Suprapubic skin (tissue), 3 donors: ENCODE measurements around the gene NDUFAF2.

Experiments used
- CTCF ChIP-seq, 2 donors: fragments of 200-600 bp in 1 of 2; fragments of 450-650 bp in 1 of 2; sonication (generic) in 1 of 2; IDR thresholded peaks; one replicate each; pipeline ENCODE4 v1.5.1; 2016 to 2019; ENCODE audit warnings: antibody characterized with exemption in 2 of 2, mild to moderate bottlenecking in 1 of 2, moderate library complexity in 1 of 2
- POLR2A ChIP-seq, 2 donors: fragments of 450-650 bp; IDR thresholded peaks; one replicate each; pipeline ENCODE4 v1.6.1; 2017; ENCODE audit warnings: antibody characterized with exemption in 2 of 2, mild to moderate bottlenecking in 2 of 2, moderate library complexity in 2 of 2

DNA sequence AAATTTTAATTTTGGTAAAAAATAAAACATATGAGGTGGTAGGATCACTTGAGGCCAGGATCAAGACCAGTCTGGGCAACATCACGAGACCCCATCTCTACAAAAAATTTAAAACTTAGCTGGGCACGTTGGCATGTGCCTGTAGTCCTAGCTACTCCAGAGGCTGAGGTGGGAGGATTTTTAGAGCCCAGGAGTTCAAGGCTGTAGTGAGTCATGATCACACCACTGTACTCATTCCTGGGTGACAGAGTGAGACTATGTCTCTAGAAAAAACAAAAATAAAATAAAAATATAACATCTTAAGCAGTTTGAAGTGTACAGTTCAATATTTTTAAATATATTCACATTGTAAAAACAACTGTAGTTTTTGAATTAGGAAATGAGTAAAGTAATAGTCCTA is 108.9 kb downstream of the NDUFAF2 start:
- no peak for TF ChIP-seq CTCF (IDR thresholded peaks at IDR 0.05)
- no peak for TF ChIP-seq POLR2A (IDR thresholded peaks at IDR 0.05)
